IMR-90 (cell line): ENCODE measurements around the gene MUTYH. TPM values are rescaled to one million over a fixed set of nuclear protein-coding genes. Genes with fewer than 3 reads are reported as not detected.
A peak's percentile ranks its signal among the peaks of the same experiment; 100 is the strongest.

Source experiments
- ATAC-seq: fragments of 200-7000 bp; cut with Tn5 transposase; 2 replicates; pipeline ENCODE4 v1.9.1; 2020; ENCODE audit warnings: low read depth, mild to moderate bottlenecking, moderate library complexity
- BruUV-seq: library from RNA; stranded (reverse); fragments of 400-500 nt; replicated peaks from 2 replicates; lab custom pipeline; 2021; lab: Mats Ljungman, UMichigan
- CTCF ChIA-PET: fragments of 300-600 bp; formaldehyde crosslinking; extraction: SDS; loops from one replicate; lab custom pipeline; 2021; ENCODE audit warnings: antibody characterized with exemption; lab: Yijun Ruan, JAX
- POLR2A ChIA-PET: fragments of 300-600 bp; sonication (Branson Sonifier 250); formaldehyde crosslinking; loops from one replicate; lab custom pipeline; 2022; ENCODE audit warnings: antibody characterized with exemption; ENCODE audit not compliant: unreplicated experiment; lab: Charles Lee
- DNase-seq: peaks from one replicate; pipeline ENCODE4 v3.0.0; 2013
- H2AFZ ChIP-seq: replicated peaks from 2 replicates; pipeline ENCODE3; 2013; ENCODE audit warnings: low read length, mild to moderate bottlenecking; ENCODE audit not compliant: poor library complexity
- H2AK5ac ChIP-seq: 2 replicates; pipeline ENCODE4 v1.6.1; 2013; ENCODE audit warnings: low read depth, low read length, inconsistent platforms
- H2AK9ac ChIP-seq: replicated peaks from 2 replicates; pipeline ENCODE3; 2013; ENCODE audit warnings: mild to moderate bottlenecking, low read depth, low read length, moderate library complexity; ENCODE audit not compliant: poor library complexity
- H2BK120ac ChIP-seq: 2 replicates; pipeline ENCODE4 v1.6.1; 2013; ENCODE audit warnings: low read depth, low read length, inconsistent platforms
- H2BK15ac ChIP-seq: 3 replicates; pipeline ENCODE4 v1.6.1; 2013; ENCODE audit warnings: low read depth, low read length, inconsistent platforms
- H2BK20ac ChIP-seq: 2 replicates; pipeline ENCODE4 v1.6.1; 2013; ENCODE audit warnings: low read depth, mild to moderate bottlenecking, inconsistent platforms, low read length, moderate library complexity
- H2BK5ac ChIP-seq: 2 replicates; pipeline ENCODE4 v1.6.1; 2013; ENCODE audit warnings: mild to moderate bottlenecking, low read depth, low read length, inconsistent platforms; ENCODE audit not compliant: poor library complexity, severe bottlenecking
- H3K14ac ChIP-seq: replicated peaks from 2 replicates; pipeline ENCODE4 v1.6.1; 2013; ENCODE audit warnings: low read depth, low read length, inconsistent platforms
- H3K18ac ChIP-seq: 2 replicates; pipeline ENCODE4 v1.6.1; 2013; ENCODE audit warnings: low read depth, low read length, control low read depth
- H3K23ac ChIP-seq: 2 replicates; pipeline ENCODE4 v1.6.1; 2013; ENCODE audit warnings: low read depth, low read length, inconsistent platforms
- H3K27ac ChIP-seq: 2 replicates; pipeline ENCODE4 v1.5.1; 2013; ENCODE audit warnings: mild to moderate bottlenecking, control low read depth, low read length; ENCODE audit not compliant: insufficient read depth
- H3K27me3 ChIP-seq: 2 replicates; pipeline ENCODE4 v1.6.1; 2013; ENCODE audit warnings: low read length; ENCODE audit not compliant: control insufficient read depth, insufficient read depth
- H3K36me3 ChIP-seq: 2 replicates; pipeline ENCODE4 v1.6.1; 2013; ENCODE audit warnings: low read length, mixed read lengths; ENCODE audit not compliant: control insufficient read depth, insufficient read depth
- H3K4ac ChIP-seq: 2 replicates; pipeline ENCODE4 v1.6.1; 2013; ENCODE audit warnings: low read depth, low read length, inconsistent platforms
- H3K4me1 ChIP-seq: 2 replicates; pipeline ENCODE4 v1.6.1; 2013; ENCODE audit warnings: low read length, mixed read lengths; ENCODE audit not compliant: control insufficient read depth, insufficient read depth
- H3K4me2 ChIP-seq: 2 replicates; pipeline ENCODE4 v1.6.1; 2013; ENCODE audit warnings: low read depth, mild to moderate bottlenecking, control low read depth, low read length, moderate library complexity
- H3K4me3 ChIP-seq: 2 replicates; pipeline ENCODE4 v1.5.1; 2013; ENCODE audit warnings: low read depth, mild to moderate bottlenecking, control low read depth, low read length, moderate library complexity; ENCODE audit not compliant: insufficient read depth
- H3K56ac ChIP-seq: 2 replicates; pipeline ENCODE4 v1.6.1; 2013; ENCODE audit warnings: low read length, inconsistent platforms; ENCODE audit not compliant: insufficient read depth; ENCODE audit errors: extremely low read depth
- H3K79me1 ChIP-seq, 2 experiments: 2 replicates each; pipeline ENCODE4 v1.6.1; 2013; ENCODE audit warnings: low read length in 2 of 2, inconsistent platforms in 1 of 2, low read depth in 1 of 2
- H3K9ac ChIP-seq: 2 replicates; pipeline ENCODE4 v1.6.1; 2013; ENCODE audit warnings: low read depth, low read length, control low read depth
- H3K9me1 ChIP-seq: 2 replicates; pipeline ENCODE4 v1.6.1; 2013; ENCODE audit warnings: low read length, inconsistent platforms; ENCODE audit not compliant: insufficient read depth
- H3K9me3 ChIP-seq: 2 replicates; pipeline ENCODE4 v1.6.1; 2013; ENCODE audit warnings: low read length; ENCODE audit not compliant: control insufficient read depth, insufficient read depth
- H4K20me1 ChIP-seq: 2 replicates; pipeline ENCODE4 v1.6.1; 2013; ENCODE audit warnings: low read length, inconsistent platforms; ENCODE audit not compliant: insufficient read depth
- H4K5ac ChIP-seq: 2 replicates; pipeline ENCODE4 v1.6.1; 2013; ENCODE audit warnings: mild to moderate bottlenecking, low read depth, low read length, control low read depth
- H4K8ac ChIP-seq, 2 experiments: 2 replicates each; pipeline ENCODE4 v1.6.1; 2013; ENCODE audit warnings: low read depth in 2 of 2, low read length in 2 of 2, control low read depth in 1 of 2, inconsistent platforms in 1 of 2
- H4K91ac ChIP-seq: 2 replicates; pipeline ENCODE4 v1.6.1; 2013; ENCODE audit warnings: low read depth, low read length, inconsistent platforms; ENCODE audit not compliant: insufficient read depth
- CEBPB ChIP-seq: IDR thresholded peaks from 2 replicates; pipeline ENCODE4 v1.6.1; 2012; ENCODE audit warnings: low read depth, low read length, improper control_type of control experiment
- CHD1 ChIP-seq: IDR thresholded peaks from 2 replicates; pipeline ENCODE4 v1.6.1; 2012; ENCODE audit warnings: low read depth, low read length, improper control_type of control experiment
- CTCF ChIP-seq: conservative IDR thresholded peaks from 2 replicates; pipeline ENCODE4 v1.5.1; 2012; ENCODE audit warnings: mild to moderate bottlenecking, low read depth, low read length, improper control_type of control experiment
- ELK1 ChIP-seq: fragments of 150-350 bp; IDR thresholded peaks from 2 replicates; pipeline ENCODE4 v1.6.1; 2016; ENCODE audit warnings: low read depth, mild to moderate bottlenecking, low read length, moderate library complexity, borderline replicate concordance
- FOS ChIP-seq: fragments of 150-350 bp; IDR thresholded peaks from 2 replicates; pipeline ENCODE4 v1.6.1; 2016; ENCODE audit warnings: low read depth, low read length
- MAFK ChIP-seq: IDR thresholded peaks from 2 replicates; pipeline ENCODE4 v1.6.1; 2012; ENCODE audit warnings: low read depth, low read length, improper control_type of control experiment
- MAZ ChIP-seq: IDR thresholded peaks from 2 replicates; pipeline ENCODE4 v1.6.1; 2012; ENCODE audit warnings: low read depth, mild to moderate bottlenecking, low read length, improper control_type of control experiment, moderate library complexity, borderline replicate concordance
- MXI1 ChIP-seq: IDR thresholded peaks from 2 replicates; pipeline ENCODE4 v1.6.1; 2012; ENCODE audit warnings: low read depth, mild to moderate bottlenecking, low read length, moderate library complexity, borderline replicate concordance
- NFE2L2 ChIP-seq: fragments of 150-350 bp; IDR thresholded peaks from 2 replicates; pipeline ENCODE4 v1.6.1; 2016; ENCODE audit warnings: low read depth, mild to moderate bottlenecking, low read length
- POLR2A ChIP-seq: IDR thresholded peaks from 2 replicates; pipeline ENCODE4 v1.6.1; 2012; ENCODE audit warnings: mild to moderate bottlenecking, low read depth, low read length
- RAD21 ChIP-seq: IDR thresholded peaks from 2 replicates; pipeline ENCODE4 v1.6.1; 2012; ENCODE audit warnings: low read length, improper control_type of control experiment
- RCOR1 ChIP-seq: IDR thresholded peaks from 2 replicates; pipeline ENCODE4 v1.6.1; 2012; ENCODE audit warnings: mild to moderate bottlenecking, low read length, improper control_type of control experiment; ENCODE audit not compliant: insufficient replicate concordance
- SMC3 ChIP-seq: fragments of 150-350 bp; IDR thresholded peaks from 2 replicates; pipeline ENCODE4 v1.6.1; 2016; ENCODE audit warnings: low read depth, mild to moderate bottlenecking, antibody characterized with exemption, low read length, moderate library complexity
- USF2 ChIP-seq: fragments of 150-350 bp; IDR thresholded peaks from 2 replicates; pipeline ENCODE4 v1.6.1; 2017; ENCODE audit warnings: mild to moderate bottlenecking, antibody characterized with exemption, low read length, low read depth
- dilution Hi-C: fragments of 300-500 bp; cut with HindIII; formaldehyde crosslinking; loops from one replicate; pipeline ENCODE4 v1.14.3; 2018; ENCODE audit warnings: low sequenced_read_pairs; ENCODE audit not compliant: unreplicated experiment
- in situ Hi-C: fragments of 300-500 bp; cut with MboI; formaldehyde crosslinking; loops from 3 replicates; pipeline ENCODE4 v1.14.3; 2019; ENCODE audit warnings: low sequenced_read_pairs, inconsistent platforms, mixed read lengths
- intact Hi-C: fragments of 100-400 bp; cut with micrococcal nuclease; formaldehyde crosslinking; loops from 2 replicates; pipeline ENCODE4 v1.10.0; 2022
- polyA plus RNA-seq, 3 experiments: library from polyadenylated mRNA; depleted of rRNA; stranded (reverse); fragments of >200 nt; gene quantifications; 2 replicates each; pipeline ENCODE4 v1.2.3, GENCODE V29; 2012; ENCODE audit warnings: low replicate concordance in 1 of 3
- total RNA-seq: library from RNA; depleted of rRNA; stranded (reverse); fragments of >200 nt; gene quantifications from 2 replicates; pipeline ENCODE4 v1.2.3, GENCODE V29; 2012

Gene MUTYH
- total and polyA plus RNA-seq, 2 of the 4 experiments (the other 2 are of a cell fraction): 9.1 to 14.6 TPM

GRCh38 chr1:45373573-45373972 lies 33.3 kb upstream of the MUTYH start:
- H2AK5ac ChIP-seq: no peak overlapping the region
- H2BK120ac ChIP-seq: no peak overlapping the region
- H3K9ac ChIP-seq: no peak overlapping the region
- no peak overlapping the region for H2BK5ac ChIP-seq
- H3K36me3 ChIP-seq: no peaks in the 10 kb centered on the region
- peaks cover 4% of the 10 kb centered on the region; the same call in 1 of the 2 replicates for H3K9me1 ChIP-seq
- H4K91ac ChIP-seq: no peak overlapping the region
- no peak overlapping the region for H4K8ac ChIP-seq
- H4K20me1 ChIP-seq: no peaks in the 10 kb centered on the region
- no peak overlapping the region for H2AK9ac ChIP-seq
- in situ Hi-C loops (no loop called here), intact Hi-C loops (no loop called here), dilution Hi-C loops (no loop called here)
- H3K27ac ChIP-seq: no peak overlapping the region
- H3K27me3 ChIP-seq: no peaks in the 10 kb centered on the region
- no peaks in the 10 kb centered on the region for H3K79me1 ChIP-seq
- no peak overlapping the region for H4K5ac ChIP-seq
- ATAC-seq (peak; percentile 44; the same call in 1 of the 2 replicates), DNase-seq (no peak)
- no peak overlapping the region for H3K23ac ChIP-seq
- no peak overlapping the region for H3K4ac ChIP-seq
- no peak overlapping the region for H3K18ac ChIP-seq
- no TSS peak for BruUV-seq
- H3K4me2 ChIP-seq: peak overlapping the region; percentile 80
- H2AFZ ChIP-seq: no peak overlapping the region
- POLR2A ChIA-PET: no interaction called here
- CTCF ChIA-PET: interaction anchor here (1.1 kb wide), 2 partner anchors 8 to 13 kb away, joined by 3 to 5 read pairs; no protein-coding TSS in a partner anchor
- TF ChIP-seq ELK1 (no peak), CHD1 (no peak), POLR2A (no peak), RCOR1 (no peak), CTCF (no peak), MXI1 (no peak), MAZ (no peak), FOS (no peak), MAFK (no peak), RAD21 (no peak), CEBPB (no peak), USF2 (no peak), NFE2L2 (no peak), SMC3 (no peak)
- H3K56ac ChIP-seq: no peak overlapping the region
- no peak overlapping the region for H2BK20ac ChIP-seq
- no peak overlapping the region for H3K4me3 ChIP-seq
- H3K9me3 ChIP-seq: no peaks in the 10 kb centered on the region
- H3K14ac ChIP-seq: no peak overlapping the region
- no peak overlapping the region for H2BK15ac ChIP-seq
- H3K4me1 ChIP-seq: no peaks in the 10 kb centered on the region; the same call in 1 of the 2 replicates
